GM12891 (cell line): Measurements from ENCODE around the gene COPG1.

ENCODE experiments used
- PAX5 ChIP-seq: IDR thresholded peaks from 2 replicates; pipeline ENCODE4 v1.6.1; 2011; ENCODE audit warnings: low read length, moderate library complexity, mild to moderate bottlenecking; ENCODE audit not compliant: insufficient read depth, severe bottlenecking
- POLR2A ChIP-seq: IDR thresholded peaks from 2 replicates; pipeline ENCODE4 v1.6.1; 2011; ENCODE audit warnings: low read depth, low read length, control low read depth
- POLR2AphosphoS5 ChIP-seq: IDR thresholded peaks from 2 replicates; pipeline ENCODE4 v1.6.1; 2011; ENCODE audit warnings: low read depth, low read length, control low read depth
- SPI1 ChIP-seq: IDR thresholded peaks from 2 replicates; pipeline ENCODE4 v1.6.1; 2011; ENCODE audit warnings: low read depth, low read length, control low read depth
- TAF1 ChIP-seq: IDR thresholded peaks from 2 replicates; pipeline ENCODE4 v1.6.1; 2011; ENCODE audit warnings: low read depth, low read length, control low read depth

DNA sequence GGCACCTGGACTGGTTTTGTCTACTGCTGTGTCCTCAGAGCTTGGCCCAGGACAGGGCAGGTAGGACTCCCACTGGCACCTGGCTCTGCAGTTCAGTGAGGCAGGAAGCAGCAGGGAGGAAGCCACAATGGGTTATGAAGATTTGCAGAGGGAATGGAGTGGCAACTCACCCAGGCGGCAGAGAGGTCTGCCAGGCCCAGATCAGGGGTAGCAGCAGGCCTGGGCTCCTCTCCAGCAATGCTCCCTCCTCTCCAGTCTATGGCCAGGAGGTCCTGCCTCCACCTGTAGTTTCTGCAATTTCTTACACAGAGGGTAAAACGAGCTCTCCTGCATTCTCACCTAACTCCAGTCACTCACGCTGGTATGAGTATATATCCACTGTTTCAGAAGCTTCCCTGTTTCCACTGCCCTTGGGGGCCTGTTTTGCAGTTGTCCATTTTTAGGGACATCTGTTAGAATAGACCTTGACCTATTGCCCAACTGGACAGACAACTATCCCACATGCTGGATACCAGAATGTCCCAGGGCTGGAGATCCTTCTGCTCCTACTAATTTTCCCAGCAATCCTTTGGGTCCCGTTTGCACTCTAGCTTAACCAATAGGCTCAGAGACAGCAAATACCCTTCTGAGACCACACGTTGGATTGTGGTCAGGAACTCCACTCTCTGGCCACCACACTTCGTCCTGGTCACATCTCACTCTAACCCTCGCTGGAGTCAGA lies 64.4 kb downstream of the COPG1 start:
- peak; percentile 86 for TF ChIP-seq POLR2AphosphoS5
- peak; percentile 90 for TF ChIP-seq POLR2A
- no peak for TF ChIP-seq PAX5
- no peak for TF ChIP-seq TAF1
- no peak for TF ChIP-seq SPI1
